Neuronal stem cell (in vitro differentiated cells): ENCODE measurements around the gene BANF2.

Experiments used
- DNase-seq: peaks from one replicate; pipeline ENCODE4 v3.0.0-alpha.2; 2013; ENCODE audit warnings: low spot score
- H2AFZ ChIP-seq: one replicate; pipeline ENCODE4 v1.6.1; 2013; ENCODE audit warnings: mild to moderate bottlenecking, low read length, inconsistent platforms
- H2AK5ac ChIP-seq: 2 replicates; pipeline ENCODE4 v1.6.1; 2013; ENCODE audit warnings: low read depth, mild to moderate bottlenecking, inconsistent platforms, low read length, moderate library complexity, mixed read lengths
- H2BK120ac ChIP-seq: 2 replicates; pipeline ENCODE4 v1.6.1; 2013; ENCODE audit warnings: low read depth, mild to moderate bottlenecking, inconsistent platforms, low read length, moderate library complexity, mixed read lengths
- H2BK12ac ChIP-seq: one replicate; pipeline ENCODE4 v1.6.1; 2013; ENCODE audit warnings: low read length, inconsistent platforms
- H2BK15ac ChIP-seq: 2 replicates; pipeline ENCODE4 v1.6.1; 2013; ENCODE audit warnings: mild to moderate bottlenecking, low read length, inconsistent platforms, mixed read lengths
- H2BK5ac ChIP-seq: one replicate; pipeline ENCODE4 v1.6.1; 2013; ENCODE audit warnings: inconsistent platforms, mild to moderate bottlenecking, low read length, moderate library complexity
- H3K14ac ChIP-seq: one replicate; pipeline ENCODE4 v1.6.1; 2013; ENCODE audit warnings: low read length, inconsistent platforms
- H3K18ac ChIP-seq: 2 replicates; pipeline ENCODE4 v1.6.1; 2013; ENCODE audit warnings: low read length, inconsistent platforms
- H3K23ac ChIP-seq: 2 replicates; pipeline ENCODE4 v1.6.1; 2013; ENCODE audit warnings: low read depth, mild to moderate bottlenecking, mixed read lengths, low read length, inconsistent platforms; ENCODE audit not compliant: poor library complexity
- H3K27ac ChIP-seq: replicated peaks from 3 replicates; pipeline ENCODE4 v1.5.1; 2013; ENCODE audit warnings: low read length, inconsistent platforms
- H3K27me3 ChIP-seq, 3 experiments: 2 replicates each; pipeline ENCODE4 v1.6.1; 2013; ENCODE audit warnings: low read length in 3 of 3, mild to moderate bottlenecking in 2 of 3, inconsistent platforms in 1 of 3, low read depth in 1 of 3, mixed read lengths in 1 of 3, moderate library complexity in 1 of 3; ENCODE audit not compliant: control insufficient read depth in 3 of 3, insufficient read depth in 3 of 3
- H3K36me3 ChIP-seq, 2 donors: replicated peaks in 1 of 2; 2 replicates each; pipeline ENCODE4 v1.6.1; 2013; ENCODE audit warnings: low read length in 2 of 2; ENCODE audit not compliant: control insufficient read depth in 2 of 2, insufficient read depth in 2 of 2
- H3K4ac ChIP-seq: 2 replicates; pipeline ENCODE4 v1.6.1; 2013; ENCODE audit warnings: inconsistent platforms, mild to moderate bottlenecking, low read length, moderate library complexity
- H3K4me1 ChIP-seq, 2 donors: 1 replicate in 1 of 2; 2 replicates in 1 of 2; pipeline ENCODE4 v1.6.1; 2013; ENCODE audit warnings: low read length in 2 of 2, low read depth in 1 of 2; ENCODE audit not compliant: control insufficient read depth in 2 of 2, insufficient read depth in 1 of 2
- H3K4me2 ChIP-seq: one replicate; pipeline ENCODE4 v1.6.1; 2013; ENCODE audit warnings: mild to moderate bottlenecking, low read length, inconsistent platforms; ENCODE audit not compliant: insufficient read depth, poor library complexity, severe bottlenecking
- H3K4me3 ChIP-seq, 2 donors: 2 replicates each; pipeline ENCODE4 v1.5.1; 2013; ENCODE audit warnings: low read length in 2 of 2, mild to moderate bottlenecking in 2 of 2, inconsistent platforms in 1 of 2, moderate library complexity in 1 of 2
- H3K79me1 ChIP-seq: one replicate; pipeline ENCODE4 v1.6.1; 2013; ENCODE audit warnings: low read depth, mild to moderate bottlenecking, inconsistent platforms, low read length, moderate library complexity
- H3K9ac ChIP-seq: one replicate; pipeline ENCODE4 v1.6.1; 2013; ENCODE audit warnings: mild to moderate bottlenecking, low read depth, low read length, inconsistent platforms; ENCODE audit not compliant: poor library complexity
- H3K9me3 ChIP-seq, 2 donors: replicated peaks in 1 of 2; 2 replicates each; pipeline versions ENCODE3 to v1.6.1; 2013; ENCODE audit warnings: low read length in 2 of 2, mild to moderate bottlenecking in 2 of 2, inconsistent platforms in 1 of 2, low read depth in 1 of 2, mixed read lengths in 1 of 2, moderate library complexity in 1 of 2; ENCODE audit not compliant: control insufficient read depth in 2 of 2, insufficient read depth in 1 of 2
- H4K8ac ChIP-seq: one replicate; pipeline ENCODE4 v1.6.1; 2013; ENCODE audit warnings: low read depth, mild to moderate bottlenecking, inconsistent platforms, low read length, moderate library complexity
- H4K91ac ChIP-seq: one replicate; pipeline ENCODE4 v1.6.1; 2013; ENCODE audit warnings: low read length, low read depth, mild to moderate bottlenecking, inconsistent platforms; ENCODE audit not compliant: poor library complexity
- WGBS, 2 donors: extraction: QIAGEN DNeasy Blood & Tissue Kit; methylation state at CpG; one replicate each; pipeline ENCODE4 v1.1.7; 2013; ENCODE audit warnings: missing lambda C conversion rate in 2 of 2, mixed read lengths in 1 of 2; ENCODE audit not compliant: insufficient read length in 2 of 2, insufficient replicate concordance in 1 of 2; ENCODE audit errors: extremely low coverage in 2 of 2; 5-methylcytosine and 5-hydroxymethylcytosine counted together

Gene BANF2

DNA sequence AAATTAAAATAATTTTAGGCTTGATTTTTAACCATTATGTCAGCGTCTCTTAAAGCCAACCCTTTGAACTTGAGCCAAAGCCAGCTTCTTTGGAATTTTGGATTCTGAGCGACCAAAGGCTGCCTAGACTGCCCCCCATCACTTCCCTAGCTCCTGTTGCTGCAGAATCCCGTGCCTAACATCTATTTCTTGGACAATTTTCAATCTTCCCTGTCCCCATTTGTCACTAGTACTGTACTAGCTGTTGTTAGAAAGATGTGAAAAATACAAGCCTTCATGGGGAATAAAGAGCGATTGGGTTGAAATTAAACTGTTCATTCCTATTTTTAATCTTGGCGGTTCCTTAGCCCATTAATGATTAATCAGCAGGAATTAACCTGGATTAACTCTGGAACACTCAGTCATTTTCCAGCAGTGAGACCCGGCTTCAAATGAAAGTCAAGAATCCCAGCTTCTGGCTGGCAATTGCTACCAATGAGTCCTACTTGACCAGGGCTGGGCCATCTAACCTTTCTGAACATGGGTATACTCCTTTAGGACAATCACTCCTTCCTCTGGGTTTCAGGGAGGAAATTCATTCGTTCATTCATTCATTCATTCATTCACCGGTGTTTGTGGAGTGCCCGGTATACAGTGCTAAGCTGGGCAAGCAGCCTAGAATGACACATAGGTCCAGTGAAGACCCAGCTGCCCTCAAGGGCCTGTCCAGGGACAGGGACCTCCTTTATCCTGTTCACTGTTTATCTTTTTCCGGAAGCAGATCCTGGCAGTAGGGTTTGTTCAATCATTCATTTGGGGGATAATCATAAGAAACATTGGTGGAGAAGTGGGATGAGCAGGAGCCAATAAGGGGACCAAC lies 16.3 kb upstream of the BANF2 start:
- H2AFZ ChIP-seq: no peak overlapping the region
- H3K4me2 ChIP-seq: no peak overlapping the region
- no CpG with 5 or more reads among the region's 10 CpGs for WGBS, 2 donors
- H3K79me1 ChIP-seq: no peaks in the 10 kb centered on the region
- H3K23ac ChIP-seq: no peak overlapping the region
- no peaks in the 10 kb centered on the region for H3K9me3 ChIP-seq
- no peak overlapping the region for H3K27ac ChIP-seq
- no peak overlapping the region for H4K8ac ChIP-seq
- H3K4ac ChIP-seq: no peak overlapping the region
- H2BK12ac ChIP-seq: no peak overlapping the region
- H2BK15ac ChIP-seq: no peak overlapping the region
- no peak overlapping the region for H2AK5ac ChIP-seq
- no peak overlapping the region for H3K9ac ChIP-seq
- H2BK5ac ChIP-seq: no peak overlapping the region
- no peak overlapping the region for H3K4me3 ChIP-seq
- H4K91ac ChIP-seq: no peak overlapping the region
- H3K27me3 ChIP-seq: peaks cover 0 to 29% (median 4%) of the 10 kb centered on the region in 3 experiments
- no peak overlapping the region for H2BK120ac ChIP-seq
- no peak overlapping the region for H3K18ac ChIP-seq
- H3K4me1 ChIP-seq: peaks cover 0 to 9% of the 10 kb centered on the region in 2 donors
- no peak for DNase-seq
- no peaks in the 10 kb centered on the region for H3K36me3 ChIP-seq
- H3K14ac ChIP-seq: no peak overlapping the region

DNA sequence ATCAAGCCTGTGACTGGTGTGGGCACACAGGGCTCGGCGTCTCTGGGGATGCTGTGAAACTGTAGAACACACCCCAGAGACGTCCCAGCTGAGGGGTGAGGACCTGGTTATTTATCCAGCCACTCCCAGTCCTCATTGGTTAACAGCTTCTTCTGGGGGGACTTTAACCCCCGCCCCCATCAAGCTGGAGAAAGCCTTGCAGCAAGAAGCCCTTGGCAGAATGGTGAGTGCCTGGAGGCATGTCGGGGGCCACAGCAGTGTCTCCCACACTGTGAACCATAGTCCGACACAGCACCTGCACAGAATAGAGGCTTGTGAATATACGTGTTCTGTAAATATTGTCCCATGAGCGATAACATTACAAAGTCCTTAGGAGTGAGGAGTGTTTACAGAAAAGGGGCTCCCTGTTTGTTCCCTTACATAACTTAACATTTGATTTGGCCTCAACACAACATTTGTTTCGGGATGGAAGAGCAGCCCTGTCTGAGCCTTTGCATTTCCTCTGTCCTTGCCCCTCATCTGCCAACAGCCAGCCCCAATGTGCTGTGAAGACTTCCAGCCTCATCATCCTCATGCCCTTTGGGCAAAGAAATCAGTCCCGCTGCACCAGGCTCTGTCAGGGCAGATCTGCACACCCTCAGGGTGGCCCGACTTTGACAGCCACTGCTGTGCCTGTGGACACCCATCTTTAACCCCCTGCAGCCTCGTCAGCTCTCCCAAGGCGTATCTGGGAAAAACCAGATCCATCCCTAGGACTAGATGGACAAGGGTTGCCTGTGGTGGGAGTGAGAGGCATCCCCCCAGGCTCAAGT lies 15.5 kb upstream of the BANF2 start:
- Histone ChIP-seq H3K23ac (no peak overlapping the region), H3K4ac (no peak overlapping the region), H2AK5ac (no peak overlapping the region), H3K9me3 (no peaks in the 10 kb centered on the region), H3K27ac (no peak overlapping the region), H3K4me1 (peaks cover 0 to 9% of the 10 kb centered on the region in 2 donors), H3K4me2 (no peak overlapping the region), H3K79me1 (no peaks in the 10 kb centered on the region), H2BK5ac (no peak overlapping the region), H3K18ac (no peak overlapping the region), H4K8ac (no peak overlapping the region), H3K36me3 (no peaks in the 10 kb centered on the region), H4K91ac (no peak overlapping the region), H2BK12ac (no peak overlapping the region), H2BK120ac (no peak overlapping the region), H2AFZ (no peak overlapping the region), H3K14ac (no peak overlapping the region), H3K9ac (no peak overlapping the region), H3K4me3 (no peak overlapping the region), H3K27me3 (peaks cover 0 to 34% (median 4%) of the 10 kb centered on the region in 3 experiments), H2BK15ac (no peak overlapping the region)
- no peak for DNase-seq
- WGBS, 2 donors: no CpG with 5 or more reads among the region's 13 CpGs

DNA sequence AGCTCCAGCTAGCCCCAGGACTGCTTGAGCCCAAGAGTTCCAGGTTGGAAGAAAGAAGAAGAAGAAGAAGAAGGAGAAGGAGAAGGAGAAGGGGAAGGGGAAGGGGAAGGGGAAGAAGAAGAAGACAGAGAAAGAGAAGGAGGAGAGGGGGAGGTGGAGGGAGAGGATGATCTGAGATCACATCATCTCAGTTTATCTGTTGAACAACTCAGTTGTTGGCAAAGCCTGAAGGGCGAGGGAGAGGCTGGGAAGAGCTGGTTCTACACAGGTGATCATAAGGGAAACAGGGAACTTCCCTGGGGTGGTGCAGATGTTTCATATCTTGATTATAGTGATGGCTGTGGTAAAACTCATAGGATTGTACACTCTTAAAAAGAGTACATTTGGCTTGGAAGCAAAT lies 14.6 kb upstream of the BANF2 start:
- no CpG with 5 or more reads among the region's 1 CpG for WGBS, 2 donors
- DNase-seq: no peak
- no peak overlapping the region for H2BK120ac ChIP-seq
- H3K4ac ChIP-seq: no peak overlapping the region
- no peak overlapping the region for H4K8ac ChIP-seq
- H3K4me2 ChIP-seq: no peak overlapping the region
- no peak overlapping the region for H2BK5ac ChIP-seq
- peaks cover 0 to 5% of the 10 kb centered on the region in 2 donors for H3K4me1 ChIP-seq
- H4K91ac ChIP-seq: no peak overlapping the region
- no peaks in the 10 kb centered on the region for H3K79me1 ChIP-seq
- H3K23ac ChIP-seq: no peak overlapping the region
- H3K9ac ChIP-seq: no peak overlapping the region
- H3K4me3 ChIP-seq: no peak overlapping the region
- H3K9me3 ChIP-seq: peaks cover 0 to 1% of the 10 kb centered on the region in 2 donors
- peaks cover 0 to 34% (median 4%) of the 10 kb centered on the region in 3 experiments for H3K27me3 ChIP-seq
- no peak overlapping the region for H2BK12ac ChIP-seq
- no peak overlapping the region for H3K18ac ChIP-seq
- H3K14ac ChIP-seq: no peak overlapping the region
- H3K36me3 ChIP-seq: no peaks in the 10 kb centered on the region
- H2AK5ac ChIP-seq: no peak overlapping the region
- no peak overlapping the region for H3K27ac ChIP-seq
- no peak overlapping the region for H2BK15ac ChIP-seq
- no peak overlapping the region for H2AFZ ChIP-seq

DNA sequence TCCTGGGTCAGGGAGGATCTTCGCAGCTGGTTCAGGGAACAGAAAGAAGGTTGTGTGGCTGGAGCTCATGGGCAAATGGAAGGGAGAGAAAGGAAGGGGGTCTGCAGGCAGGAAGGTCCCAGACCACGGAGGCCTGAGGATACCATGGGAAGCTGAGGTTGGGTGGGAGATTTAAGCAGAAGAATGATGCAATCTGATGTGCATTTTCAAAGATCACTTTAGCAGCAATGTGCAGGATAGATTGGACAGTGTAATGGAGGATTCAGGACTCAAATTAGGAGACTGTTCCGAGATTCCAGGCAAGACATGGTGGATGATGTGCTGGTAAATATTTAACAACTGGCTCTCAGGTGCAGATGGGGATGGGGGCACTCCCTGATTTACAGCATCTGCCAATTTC lies 12.0 kb upstream of the BANF2 start:
- no CpG with 5 or more reads among the region's 3 CpGs for WGBS, 2 donors
- H4K8ac ChIP-seq: no peak overlapping the region
- no peak overlapping the region for H3K9ac ChIP-seq
- peaks cover 0 to under 1% of the 10 kb centered on the region in 2 donors for H3K4me1 ChIP-seq
- H3K79me1 ChIP-seq: no peaks in the 10 kb centered on the region
- H3K4me3 ChIP-seq: no peak overlapping the region
- no peak overlapping the region for H3K23ac ChIP-seq
- H3K4me2 ChIP-seq: no peak overlapping the region
- H2BK5ac ChIP-seq: no peak overlapping the region
- H3K18ac ChIP-seq: no peak overlapping the region
- no peak for DNase-seq
- no peak overlapping the region for H2BK15ac ChIP-seq
- H3K14ac ChIP-seq: no peak overlapping the region
- H3K4ac ChIP-seq: no peak overlapping the region
- H2BK120ac ChIP-seq: no peak overlapping the region
- no peak overlapping the region for H3K27ac ChIP-seq
- H2BK12ac ChIP-seq: no peak overlapping the region
- H3K27me3 ChIP-seq: peaks cover 0 to 38% (median 4%) of the 10 kb centered on the region in 3 experiments
- H2AK5ac ChIP-seq: no peak overlapping the region
- H4K91ac ChIP-seq: no peak overlapping the region
- H2AFZ ChIP-seq: no peak overlapping the region
- H3K9me3 ChIP-seq: peaks cover 3 to 4% of the 10 kb centered on the region in 2 donors
- no peaks in the 10 kb centered on the region for H3K36me3 ChIP-seq
